ENCODE measurements around the gene ATMIN.

ATMIN gene

GRCh38 chr16:81006813-81007695, 28.6 kb upstream of the ATMIN start, which contains the start of the genes CENPN and CMC2:
Gene CENPN (plus strand): TSS chr16:81007214. CDS start chr16:81011940, 4,726 bp downstream.
Gene CMC2 (minus strand): TSS chr16:81006885. CDS start chr16:80997394, 9,491 bp downstream.
- Histone ChIP-seq H3K4me2 (ENCODE audit: low read depth, low read length, poor library complexity, severe bottlenecking) (peak within 1 kb of the TSS; percentile 96), H3K36me3 (ENCODE audit: insufficient read depth, low read length) (peaks cover 4% of the 10 kb centered on the region; the same call in 1 of the 2 replicates), H3K9ac (ENCODE audit: low read depth, low read length, poor library complexity, severe bottlenecking) (peak within 1 kb of the TSS; percentile 83), H3K4me1 (ENCODE audit: insufficient read depth, low read length, poor library complexity, severe bottlenecking) (peaks cover 58% of the 10 kb centered on the region), H3K79me2 (ENCODE audit: insufficient read depth, low read length) (peaks cover 88% of the 10 kb centered on the region), H3K9me2 (replicated peaks; ENCODE audit: low read depth, low read length) (no peaks in the 10 kb centered on the region), H4K20me1 (ENCODE audit: insufficient read depth, low read length, poor library complexity, severe bottlenecking) (peaks cover 56% of the 10 kb centered on the region), H3K9me3 (ENCODE audit: insufficient read depth, low read depth, low read length) (no peaks in the 10 kb centered on the region), H2AFZ (ENCODE audit: low read length) (peak within 1 kb of the TSS; percentile 95), H3F3A (ENCODE audit: low read depth) (no peaks in the 10 kb centered on the region), H3K27me3 (ENCODE audit: insufficient read depth, low read length, poor library complexity, severe bottlenecking) (no peaks in the 10 kb centered on the region), H3K4me3 (ENCODE audit: low read length, poor library complexity, severe bottlenecking) (peak within 1 kb of the TSS; percentile 78)
- TF ChIP-seq EZH2phosphoT487 (IDR thresholded peaks at IDR 0.05; ENCODE audit: borderline replicate concordance) (no peak), CTCF (conservative IDR thresholded peaks at IDR 0.05; ENCODE audit: low read length) (no peak)

DNA sequence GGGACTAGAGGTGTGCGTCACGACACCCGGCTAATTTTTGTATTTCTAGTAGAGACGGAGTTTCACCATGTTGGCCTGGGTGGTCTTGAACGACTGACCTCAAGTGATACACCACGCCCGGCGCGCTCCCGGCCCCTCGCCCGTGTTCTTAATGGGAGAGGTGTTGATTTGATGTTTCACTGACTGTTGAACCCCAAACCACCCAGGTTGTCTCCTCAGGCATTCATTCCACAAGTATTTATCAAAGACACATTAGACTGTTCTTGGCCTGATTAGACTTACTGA, 27.2 kb upstream of the ATMIN start:
- Histone ChIP-seq H3K79me2 (ENCODE audit: insufficient read depth, low read length) (peaks cover 79% of the 10 kb centered on the region), H3K4me2 (ENCODE audit: low read depth, low read length, poor library complexity, severe bottlenecking) (peak overlapping the region; percentile 91), H3F3A (ENCODE audit: low read depth) (no peaks in the 10 kb centered on the region), H4K20me1 (ENCODE audit: insufficient read depth, low read length, poor library complexity, severe bottlenecking) (peaks cover 42% of the 10 kb centered on the region), H3K9me3 (ENCODE audit: insufficient read depth, low read depth, low read length) (no peaks in the 10 kb centered on the region), H3K27me3 (ENCODE audit: insufficient read depth, low read length, poor library complexity, severe bottlenecking) (no peaks in the 10 kb centered on the region), H3K36me3 (ENCODE audit: insufficient read depth, low read length) (peaks cover 13% of the 10 kb centered on the region; the same call in 1 of the 2 replicates), H2AFZ (ENCODE audit: low read length) (no peak overlapping the region), H3K9ac (ENCODE audit: low read depth, low read length, poor library complexity, severe bottlenecking) (peak overlapping the region; percentile 83), H3K9me2 (replicated peaks; ENCODE audit: low read depth, low read length) (no peaks in the 10 kb centered on the region), H3K4me1 (ENCODE audit: insufficient read depth, low read length, poor library complexity, severe bottlenecking) (peaks cover 45% of the 10 kb centered on the region), H3K4me3 (ENCODE audit: low read length, poor library complexity, severe bottlenecking) (peak overlapping the region; percentile 78)
- TF ChIP-seq CTCF (conservative IDR thresholded peaks at IDR 0.05; ENCODE audit: low read length), result no peak
- TF ChIP-seq EZH2phosphoT487 (IDR thresholded peaks at IDR 0.05; ENCODE audit: borderline replicate concordance), result no peak

DNA sequence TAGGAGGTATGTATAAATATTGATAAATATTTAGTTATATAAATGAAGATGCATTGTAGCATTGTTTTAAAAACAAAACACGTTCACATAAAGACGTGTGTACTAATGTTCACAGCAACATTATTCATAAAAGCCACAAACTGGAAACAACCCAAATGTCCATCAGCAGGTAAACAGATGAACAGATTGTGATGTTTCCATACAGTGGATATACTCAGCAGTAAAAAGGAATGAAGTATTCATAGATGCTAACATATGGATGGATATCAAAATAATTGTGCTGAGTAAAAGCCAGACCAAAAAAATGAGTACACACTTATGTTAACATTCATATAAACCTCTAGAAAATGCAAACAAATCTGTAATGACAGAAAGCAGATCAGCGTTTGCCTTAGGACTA, 22.7 kb upstream of the ATMIN start:
- H3K36me3 ChIP-seq (ENCODE audit: insufficient read depth, low read length), result peaks cover 56% of the 10 kb centered on the region

More for the DNA sequence above, 22.7 kb upstream of the ATMIN start:
- Histone ChIP-seq H4K20me1 (ENCODE audit: insufficient read depth, low read length, poor library complexity, severe bottlenecking) (peaks cover 18% of the 10 kb centered on the region), H3K9me2 (replicated peaks; ENCODE audit: low read depth, low read length) (no peaks in the 10 kb centered on the region), H3F3A (ENCODE audit: low read depth) (no peaks in the 10 kb centered on the region), H2AFZ (ENCODE audit: low read length) (no peak overlapping the region), H3K4me2 (ENCODE audit: low read depth, low read length, poor library complexity, severe bottlenecking) (no peak overlapping the region), H3K4me3 (ENCODE audit: low read length, poor library complexity, severe bottlenecking) (no peak overlapping the region), H3K79me2 (ENCODE audit: insufficient read depth, low read length) (peaks cover 44% of the 10 kb centered on the region), H3K4me1 (ENCODE audit: insufficient read depth, low read length, poor library complexity, severe bottlenecking) (peaks cover 21% of the 10 kb centered on the region), H3K27me3 (ENCODE audit: insufficient read depth, low read length, poor library complexity, severe bottlenecking) (no peaks in the 10 kb centered on the region), H3K9me3 (ENCODE audit: insufficient read depth, low read depth, low read length) (no peaks in the 10 kb centered on the region), H3K9ac (ENCODE audit: low read depth, low read length, poor library complexity, severe bottlenecking) (no peak overlapping the region)
- no peak for TF ChIP-seq EZH2phosphoT487 (IDR thresholded peaks at IDR 0.05; ENCODE audit: borderline replicate concordance)
- no peak for TF ChIP-seq CTCF (conservative IDR thresholded peaks at IDR 0.05; ENCODE audit: low read length)
